PC-3 (cell line): Measurements from ENCODE around the gene PDZD2.

Source experiments
- CTCF ChIP-seq: fragments of 300-600 bp; sonication (generic); conservative IDR thresholded peaks from 2 replicates; pipeline ENCODE4 v1.5.1; 2017; ENCODE audit warnings: antibody characterized with exemption, low read depth, mild to moderate bottlenecking, low read length
- EZH2 ChIP-seq: fragments of 300-600 bp; sonication (generic); IDR thresholded peaks from one replicate; pipeline ENCODE4 v1.6.1; 2017; ENCODE audit warnings: antibody characterized with exemption, mild to moderate bottlenecking, low read length; ENCODE audit not compliant: unreplicated experiment
- EZH2phosphoT487 ChIP-seq: fragments of 300-600 bp; sonication (generic); IDR thresholded peaks from 2 replicates; pipeline ENCODE4 v1.6.1; 2018; ENCODE audit warnings: mild to moderate bottlenecking, antibody characterized with exemption, low read length, borderline replicate concordance

- TF ChIP-seq CTCF (no peak), EZH2phosphoT487 (no peak), EZH2 (no peak)
Measured at GRCh38 chr5:32150366-32150765, 511.4 kb downstream of the PDZD2 start.
